Lung microvascular endothelial cell (primary cell): ENCODE results near the gene LRCH1. TPM values are rescaled to one million over a fixed set of nuclear protein-coding genes. Genes with fewer than 3 reads are reported as not detected.
"Not testable (repeated sequence)": the region's sequence is repeated elsewhere in the genome, so short reads cannot be mapped to it uniquely, and the experiment has no call there.

Source experiments
- DNase-seq, 2 donors: peaks; one replicate each; pipeline versions ENCODE4 v3.0.0 to v3.0.0-alpha.2; 2010; ENCODE audit warnings: low read depth in 2 of 2
- total RNA-seq: library from RNA; depleted of rRNA; stranded (reverse); fragments of >200 nt; gene quantifications from 2 replicates; pipeline ENCODE4 v1.2.1, GENCODE V29; 2014

LRCH1 gene, protein sequence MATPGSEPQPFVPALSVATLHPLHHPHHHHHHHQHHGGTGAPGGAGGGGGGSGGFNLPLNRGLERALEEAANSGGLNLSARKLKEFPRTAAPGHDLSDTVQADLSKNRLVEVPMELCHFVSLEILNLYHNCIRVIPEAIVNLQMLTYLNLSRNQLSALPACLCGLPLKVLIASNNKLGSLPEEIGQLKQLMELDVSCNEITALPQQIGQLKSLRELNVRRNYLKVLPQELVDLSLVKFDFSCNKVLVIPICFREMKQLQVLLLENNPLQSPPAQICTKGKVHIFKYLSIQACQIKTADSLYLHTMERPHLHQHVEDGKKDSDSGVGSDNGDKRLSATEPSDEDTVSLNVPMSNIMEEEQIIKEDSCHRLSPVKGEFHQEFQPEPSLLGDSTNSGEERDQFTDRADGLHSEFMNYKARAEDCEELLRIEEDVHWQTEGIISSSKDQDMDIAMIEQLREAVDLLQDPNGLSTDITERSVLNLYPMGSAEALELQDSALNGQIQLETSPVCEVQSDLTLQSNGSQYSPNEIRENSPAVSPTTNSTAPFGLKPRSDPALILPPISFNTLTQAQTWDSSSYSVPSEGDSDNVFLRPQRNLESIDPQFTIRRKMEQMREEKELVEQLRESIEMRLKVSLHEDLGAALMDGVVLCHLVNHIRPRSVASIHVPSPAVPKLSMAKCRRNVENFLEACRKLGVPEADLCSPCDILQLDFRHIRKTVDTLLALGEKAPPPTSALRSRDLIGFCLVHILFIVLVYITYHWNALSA
- total RNA-seq, result 11.5 and 11.8 TPM in 2 replicates

DNA sequence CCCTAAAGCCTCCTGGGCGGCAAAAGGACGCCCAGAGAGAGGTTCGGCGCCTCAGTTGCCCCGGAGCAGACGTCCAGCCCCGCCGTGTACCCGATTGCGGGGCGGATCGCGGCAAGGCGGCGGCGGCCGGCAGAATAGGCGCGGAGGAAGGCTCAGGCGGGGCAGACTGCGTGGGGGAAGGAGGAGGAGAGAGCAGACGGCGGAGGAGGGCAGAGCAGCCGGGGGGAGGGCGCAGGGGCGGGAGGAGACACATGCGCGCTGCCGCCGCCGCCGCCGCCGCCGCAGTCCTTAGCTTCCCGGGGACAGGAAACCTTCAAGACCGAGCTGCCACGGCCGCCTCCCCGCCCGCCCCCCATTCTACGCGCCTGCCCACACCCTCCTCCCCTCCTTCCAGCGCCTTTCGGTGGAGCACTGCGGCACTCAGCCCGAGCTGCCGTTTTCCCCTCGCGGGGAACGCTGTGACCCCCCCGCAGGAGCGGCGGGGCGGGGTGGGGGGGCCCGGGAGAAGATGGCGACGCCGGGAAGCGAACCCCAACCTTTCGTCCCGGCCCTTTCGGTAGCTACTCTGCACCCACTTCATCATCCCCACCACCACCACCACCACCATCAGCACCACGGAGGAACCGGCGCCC lies at the start of gene LRCH1:
TSS of gene LRCH1 (plus strand) at position 282 of the 632 bp plus-strand sequence. CDS start at position 509, 227 bp downstream.
- DNase-seq, result peak; percentile 54 to 94

DNA sequence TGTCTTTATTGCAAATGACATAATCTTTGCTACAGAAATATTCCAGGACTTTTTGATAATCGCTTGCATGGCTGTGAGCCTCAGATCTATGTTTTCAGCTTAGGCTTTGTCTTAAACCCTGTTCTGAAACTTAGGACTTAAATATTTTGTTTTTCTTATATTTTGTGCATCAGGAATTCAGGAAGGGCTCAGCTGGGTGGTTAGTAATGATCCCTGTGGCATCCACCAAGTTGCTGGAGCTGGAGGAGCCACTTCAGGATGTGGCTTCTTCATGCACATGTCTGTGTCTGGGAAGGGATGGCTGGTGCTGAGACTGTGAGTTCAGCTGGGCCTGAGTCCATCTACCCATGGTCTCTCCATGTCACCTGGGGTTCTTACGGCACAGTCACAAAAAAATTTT lies 48.9 kb upstream of the LRCH1 start:
- DNase-seq, result no peak

DNA sequence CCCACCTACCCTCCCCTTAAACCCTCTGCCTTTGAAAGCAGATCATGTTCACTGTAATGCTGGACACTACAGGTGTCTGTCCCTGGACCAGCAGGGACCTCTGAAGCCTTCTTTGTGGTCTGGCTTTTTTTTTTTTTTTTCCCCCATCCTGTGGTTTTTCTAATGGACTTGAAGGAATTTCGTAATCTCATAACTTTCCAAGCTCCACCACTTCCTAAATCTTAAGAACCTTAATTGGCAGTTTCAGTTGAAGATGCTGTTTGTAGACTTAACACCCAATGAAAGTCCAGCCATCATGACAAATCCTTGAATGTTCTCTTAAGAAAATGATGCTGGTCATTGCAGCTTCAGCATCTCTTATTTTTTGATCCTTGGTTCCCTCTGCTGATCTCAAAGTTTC lies 45.0 kb upstream of the LRCH1 start:
- DNase-seq, result no peak

DNA sequence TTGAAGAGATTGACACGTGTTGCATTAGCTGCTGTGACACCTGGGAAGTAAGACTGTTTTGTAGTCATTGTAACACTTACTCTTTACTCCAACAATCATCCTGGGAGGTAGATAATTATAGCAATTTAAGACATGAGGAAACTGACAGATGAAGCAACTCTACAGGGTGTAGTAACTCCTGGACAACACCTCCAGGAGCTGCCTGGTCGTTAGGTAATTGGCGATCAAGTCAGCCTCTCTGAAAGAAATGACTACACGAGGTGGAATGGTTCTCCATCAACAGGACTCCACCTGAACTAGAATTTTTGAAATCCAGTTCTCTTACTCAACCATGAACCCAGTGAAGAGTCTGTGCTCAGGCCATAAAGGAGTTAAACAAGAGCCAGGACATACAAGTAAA lies 43.0 kb upstream of the LRCH1 start:
- DNase-seq, result no peak

DNA sequence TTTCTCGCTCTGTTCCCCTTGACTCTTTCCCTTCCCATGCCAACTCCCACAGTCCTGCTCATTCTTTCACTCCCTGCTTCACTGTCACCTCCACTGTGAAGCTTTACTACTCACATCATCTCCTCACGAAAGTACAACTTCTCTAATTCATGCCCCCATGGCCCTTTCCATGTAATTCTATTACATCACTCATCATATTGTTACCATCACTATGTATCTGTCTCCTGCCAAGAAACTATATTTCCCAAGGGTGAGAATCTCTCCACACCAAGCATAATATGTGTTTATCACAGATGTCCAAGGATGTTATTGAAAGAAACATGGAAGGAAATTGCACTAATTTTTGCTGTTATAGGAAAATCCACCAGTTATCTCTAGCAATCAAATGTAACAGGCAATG lies 37.2 kb upstream of the LRCH1 start:
- no peak for DNase-seq

DNA sequence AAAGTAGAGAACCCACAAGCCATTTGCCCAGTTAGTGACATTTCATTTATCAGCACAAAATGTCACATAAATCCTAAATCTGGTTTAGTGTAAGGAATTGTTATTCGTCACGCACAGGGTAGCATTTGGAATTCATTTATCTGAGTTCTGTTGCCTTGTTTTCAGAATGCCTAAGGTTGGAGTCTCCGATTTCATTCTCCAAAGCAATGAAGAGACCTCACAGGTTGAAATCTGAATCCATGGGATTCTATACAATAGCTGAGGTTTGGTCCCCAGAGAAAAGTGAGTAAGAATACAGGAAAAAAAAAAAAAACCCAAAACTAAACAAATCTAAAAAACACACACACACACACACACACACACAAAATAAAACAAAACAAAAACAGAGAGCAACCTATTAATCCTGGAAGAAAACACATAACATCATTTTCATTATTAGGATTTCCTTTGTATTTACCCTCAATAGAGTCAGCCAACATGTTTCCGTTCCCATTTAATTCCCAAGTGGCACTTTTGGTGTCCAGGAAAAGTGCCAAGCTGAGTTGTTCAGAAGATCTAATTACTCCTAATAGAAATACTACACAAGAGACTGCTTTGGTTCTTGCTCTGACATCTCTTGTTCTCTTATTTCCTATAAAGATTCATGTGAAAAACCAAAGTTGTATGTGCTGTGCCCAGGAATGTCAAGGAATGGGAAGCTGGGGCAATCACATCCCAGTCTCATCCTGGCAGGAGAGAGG lies 36.2 kb upstream of the LRCH1 start:
- DNase-seq, result no peak

DNA sequence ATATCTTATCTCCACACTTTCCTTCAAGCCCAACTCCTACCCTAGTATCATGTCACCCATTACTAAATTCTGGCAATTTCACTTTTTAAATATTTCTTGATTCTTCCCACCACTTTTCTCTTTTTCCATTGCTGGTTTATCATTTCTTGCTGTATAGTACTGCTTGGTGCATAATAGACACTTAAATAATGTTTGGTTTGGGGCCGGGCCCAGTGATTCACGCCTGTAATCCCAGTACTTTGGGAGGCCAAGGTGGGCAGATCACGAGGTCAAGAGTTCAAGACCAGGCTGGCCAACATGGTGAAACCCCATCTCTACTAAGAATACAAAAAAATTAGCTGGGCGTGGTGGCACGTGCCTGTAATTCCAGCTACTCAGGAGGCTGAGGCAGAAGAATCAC lies 35.2 kb upstream of the LRCH1 start:
- DNase-seq, result not testable (repeated sequence)

DNA sequence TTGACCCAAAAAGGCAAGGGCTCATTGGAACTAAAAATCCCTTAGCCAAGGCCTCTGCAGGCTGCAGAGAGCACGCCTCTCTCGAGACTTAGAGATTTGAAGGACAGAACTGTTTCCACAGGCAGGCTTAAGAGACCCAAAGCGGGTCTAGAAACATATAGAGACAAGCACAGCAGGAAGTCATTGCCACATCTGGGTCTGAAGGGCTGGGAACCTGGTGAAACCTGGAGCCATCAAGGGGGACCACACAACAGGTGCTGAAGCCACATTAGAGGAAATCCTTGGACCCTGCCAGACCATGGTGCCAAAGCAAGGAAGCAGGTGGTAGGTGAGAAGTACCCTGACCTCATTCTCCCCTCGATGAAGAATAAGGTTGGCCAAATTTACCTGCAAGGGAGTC lies 33.8 kb upstream of the LRCH1 start:
- DNase-seq, result no peak

DNA sequence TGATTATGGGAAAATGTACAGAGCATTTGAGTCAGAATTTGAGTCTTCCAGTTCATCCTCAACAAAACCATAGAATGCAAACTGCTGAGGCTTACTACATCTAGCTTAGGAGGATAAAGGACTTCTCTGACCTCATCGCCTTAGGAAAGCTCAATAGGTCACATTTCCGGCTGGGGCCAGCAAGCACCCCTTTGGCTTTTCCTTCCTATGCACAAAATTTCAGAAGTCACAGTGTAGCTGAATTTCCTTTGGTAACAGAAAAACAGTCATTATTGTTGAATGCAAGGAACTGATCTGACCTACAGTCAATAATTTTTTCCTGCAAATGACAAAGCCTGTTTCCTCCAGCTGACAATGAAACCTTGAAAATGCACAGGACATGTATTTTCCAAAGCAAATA lies 32.8 kb upstream of the LRCH1 start:
- peak; percentile 70 to 72 for DNase-seq

DNA sequence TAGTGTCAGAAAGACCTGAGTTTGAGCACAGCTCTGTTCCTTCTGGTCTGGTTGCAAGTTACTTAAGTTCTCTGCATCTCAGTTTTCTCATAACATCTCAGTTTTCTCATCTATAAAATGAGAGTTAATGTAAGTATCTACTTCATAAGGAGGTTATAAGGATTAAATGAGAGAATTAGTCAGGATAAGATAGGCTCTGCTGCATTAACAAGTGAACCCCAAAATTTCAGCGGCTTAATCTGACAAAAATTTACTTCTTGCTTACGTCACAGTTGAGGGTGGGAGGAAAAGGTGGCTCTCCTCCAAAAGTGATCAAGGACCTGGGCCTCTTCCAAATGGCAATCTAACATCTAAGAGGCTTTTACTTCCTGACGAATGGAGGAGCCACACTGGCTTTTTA lies 31.5 kb upstream of the LRCH1 start:
- DNase-seq, result no peak

DNA sequence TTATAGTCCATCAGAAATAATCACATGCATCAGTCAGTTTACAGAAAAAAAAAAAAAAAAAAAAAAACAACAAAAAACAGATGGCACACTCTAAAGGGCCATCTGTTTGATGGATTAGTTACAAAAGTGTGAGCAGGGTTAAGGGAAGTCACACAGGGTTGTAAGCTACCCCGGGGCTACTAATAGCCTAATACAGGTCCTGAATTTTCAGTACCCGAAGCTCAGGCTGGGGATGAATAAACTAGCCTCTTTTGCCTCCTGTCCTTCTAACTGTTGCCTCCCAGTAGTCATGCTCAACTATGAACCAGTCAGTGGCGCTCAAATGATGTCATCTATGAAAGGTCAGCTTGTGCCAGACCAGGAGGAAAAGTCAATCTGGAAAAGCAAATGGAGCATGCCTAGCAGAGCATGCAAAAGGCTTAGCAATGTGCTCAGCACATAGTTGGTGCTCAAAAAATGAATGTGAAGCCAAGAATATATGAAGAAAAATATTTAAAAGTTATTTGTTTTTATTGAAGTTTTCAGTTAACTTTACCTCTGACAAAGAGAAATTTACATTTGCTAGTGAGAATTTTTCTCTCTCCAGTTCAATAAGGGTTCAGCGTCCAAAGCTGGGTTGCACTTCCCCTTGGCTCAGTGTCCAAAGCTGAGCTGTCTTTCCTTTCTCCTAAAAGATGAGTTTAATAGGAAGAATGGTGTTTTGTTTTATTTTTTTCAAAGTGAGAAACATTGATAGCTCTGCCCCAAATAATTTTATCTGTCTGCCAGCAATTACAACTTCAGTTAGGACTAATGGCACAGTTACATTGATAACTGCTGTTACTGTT lies 30.8 kb upstream of the LRCH1 start:
- peak in 1 of 2 donors; percentile 80 for DNase-seq

DNA sequence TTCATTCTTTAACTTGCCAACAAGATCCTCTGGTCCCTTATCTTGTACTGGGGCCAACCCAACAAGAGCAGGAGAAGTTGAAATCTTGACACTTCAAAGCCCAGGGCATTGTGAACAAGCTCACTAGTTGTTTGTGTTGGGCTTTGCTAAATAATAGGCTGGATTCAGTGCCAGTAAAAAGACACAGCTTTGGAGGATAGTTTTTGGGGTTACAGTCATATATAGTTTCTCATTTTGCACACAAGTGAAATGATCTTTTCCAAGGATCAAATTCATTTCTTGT lies 30.3 kb upstream of the LRCH1 start:
- DNase-seq, result no peak

DNA sequence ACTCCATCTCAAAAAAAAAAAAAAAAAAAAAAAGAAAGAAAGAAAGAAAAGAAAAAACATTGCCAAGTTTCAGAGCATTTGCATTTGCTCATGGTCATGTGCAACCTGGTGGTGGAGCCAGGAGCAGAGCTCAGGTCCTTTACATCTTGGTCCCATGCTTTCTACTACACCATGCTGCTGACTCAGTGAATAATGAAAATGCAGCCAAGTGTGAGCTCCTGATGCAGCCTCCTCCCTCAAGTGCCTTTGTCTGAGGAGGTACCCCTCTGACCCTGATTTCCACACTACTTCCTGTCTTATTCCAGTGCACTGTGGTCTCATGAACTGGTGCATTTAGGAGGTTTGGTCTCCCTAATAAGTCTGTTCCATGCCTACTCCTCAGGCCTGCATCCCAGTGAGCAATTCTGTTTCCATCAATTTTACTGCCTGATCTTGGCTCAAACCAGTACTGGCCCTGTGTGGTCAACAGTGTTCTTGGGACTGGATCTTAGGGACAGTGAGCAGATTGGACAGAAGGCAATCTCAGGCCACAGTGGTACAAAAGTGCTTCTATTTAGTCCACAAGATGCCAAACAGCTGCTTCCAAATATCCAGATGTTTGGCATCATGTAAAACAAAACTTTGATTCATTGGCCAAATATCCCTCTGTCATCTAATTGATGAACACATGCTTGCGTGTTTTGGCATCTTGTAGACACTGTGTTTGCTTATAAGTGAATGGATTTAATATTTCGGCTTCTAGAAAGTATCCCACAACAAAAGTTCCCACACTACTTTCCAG lies 28.8 kb upstream of the LRCH1 start:
- peak in 1 of 2 donors; percentile 14 for DNase-seq

DNA sequence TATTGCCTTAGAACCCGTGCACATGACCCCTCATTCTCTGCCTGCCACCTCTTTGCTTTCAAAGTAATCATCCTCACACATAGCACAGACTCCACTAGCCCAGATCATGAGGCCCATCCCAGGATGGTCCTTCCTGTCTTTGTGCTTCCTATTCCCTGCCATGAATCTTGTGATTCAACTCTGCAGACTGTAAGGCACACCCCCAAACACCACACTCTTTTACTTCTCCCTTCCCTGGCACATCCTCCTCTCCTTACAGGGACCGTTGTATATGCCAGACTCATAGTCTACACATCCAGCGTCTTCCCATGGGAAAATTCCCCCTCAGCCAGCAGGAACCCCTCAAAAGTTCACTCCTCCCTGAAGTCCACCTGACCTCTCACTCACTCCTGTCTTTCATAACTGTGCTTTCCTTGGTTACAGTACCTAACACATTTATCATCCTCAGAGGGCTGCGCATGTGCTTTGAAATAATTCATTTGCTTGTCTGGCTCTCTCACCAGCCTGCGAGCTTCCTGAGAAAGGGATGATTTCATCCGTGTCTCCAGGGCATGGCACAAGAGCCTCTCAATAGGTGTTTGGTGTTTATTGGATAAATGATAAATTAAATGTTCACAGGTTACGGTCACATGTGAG lies 26.8 kb upstream of the LRCH1 start:
- DNase-seq, result no peak

DNA sequence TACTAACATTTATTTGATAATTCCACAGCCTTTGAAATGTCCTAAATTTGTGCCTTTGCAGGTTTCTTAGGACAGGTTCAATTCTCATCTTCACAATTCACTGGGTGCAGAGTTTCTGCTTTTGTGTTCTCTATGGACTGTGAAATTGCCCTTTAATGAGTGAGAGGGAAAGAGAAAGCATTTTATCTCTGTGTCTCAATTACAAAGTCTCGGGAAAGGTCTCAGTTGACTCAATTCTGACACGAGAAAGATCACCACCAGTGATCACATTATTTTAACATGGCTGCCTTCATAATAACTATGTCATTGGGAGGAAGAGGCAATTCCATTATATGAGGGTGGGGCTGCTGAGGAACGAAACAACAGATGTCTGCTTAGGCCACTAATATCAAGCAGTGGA lies 26.2 kb upstream of the LRCH1 start:
- no peak for DNase-seq

DNA sequence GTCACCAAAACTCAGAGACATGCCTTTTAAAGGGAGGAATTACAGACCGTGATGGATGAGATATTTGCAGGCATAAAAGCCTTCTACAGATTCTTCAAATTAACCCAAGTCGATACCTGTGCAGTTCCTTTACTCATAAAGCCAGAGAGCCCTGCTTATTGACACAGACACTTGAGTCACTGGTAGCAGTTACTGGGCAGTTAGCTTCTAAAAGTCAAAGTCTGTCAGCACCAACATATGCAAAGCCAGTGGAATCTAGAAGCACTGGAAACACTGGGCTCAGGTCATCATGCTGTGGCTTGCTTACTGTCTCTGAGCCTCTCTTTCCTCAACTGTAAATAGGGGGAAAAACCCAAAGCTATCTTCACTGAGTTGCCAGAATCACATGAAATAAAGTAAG lies 25.7 kb upstream of the LRCH1 start:
- no peak for DNase-seq

DNA sequence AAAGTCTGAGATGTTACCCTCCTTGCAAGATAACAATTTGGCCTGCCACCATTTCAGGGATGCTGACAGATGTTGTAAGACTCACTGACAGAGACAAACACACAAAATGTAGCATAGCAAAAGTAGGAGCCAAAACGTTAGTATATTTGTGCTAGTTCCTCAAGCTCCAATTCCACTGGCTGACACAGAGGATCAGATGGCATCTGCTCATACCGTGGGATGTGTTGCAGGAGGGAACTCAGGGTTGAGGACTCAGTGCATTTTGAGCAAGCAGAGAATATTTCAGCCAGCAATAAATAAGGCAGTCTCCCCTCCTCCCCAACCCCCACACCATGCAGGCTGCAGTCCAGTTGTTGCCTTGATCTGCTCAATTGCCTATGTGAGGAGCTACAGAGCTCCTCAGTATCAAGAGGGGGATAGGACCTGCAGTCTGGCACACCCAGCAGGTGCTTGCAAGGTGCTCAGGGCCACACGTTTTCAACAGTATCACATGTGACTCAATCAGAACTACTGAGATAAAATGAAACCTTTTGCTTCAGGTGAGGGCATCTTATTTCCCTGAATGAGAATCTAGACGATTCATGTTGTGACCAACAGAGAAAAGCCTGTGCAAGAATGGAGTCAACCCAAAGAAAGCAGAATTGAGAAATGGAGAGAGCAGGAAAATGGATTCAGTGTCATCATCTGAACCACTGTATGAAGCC lies 23.6 kb upstream of the LRCH1 start:
- DNase-seq, result no peak

DNA sequence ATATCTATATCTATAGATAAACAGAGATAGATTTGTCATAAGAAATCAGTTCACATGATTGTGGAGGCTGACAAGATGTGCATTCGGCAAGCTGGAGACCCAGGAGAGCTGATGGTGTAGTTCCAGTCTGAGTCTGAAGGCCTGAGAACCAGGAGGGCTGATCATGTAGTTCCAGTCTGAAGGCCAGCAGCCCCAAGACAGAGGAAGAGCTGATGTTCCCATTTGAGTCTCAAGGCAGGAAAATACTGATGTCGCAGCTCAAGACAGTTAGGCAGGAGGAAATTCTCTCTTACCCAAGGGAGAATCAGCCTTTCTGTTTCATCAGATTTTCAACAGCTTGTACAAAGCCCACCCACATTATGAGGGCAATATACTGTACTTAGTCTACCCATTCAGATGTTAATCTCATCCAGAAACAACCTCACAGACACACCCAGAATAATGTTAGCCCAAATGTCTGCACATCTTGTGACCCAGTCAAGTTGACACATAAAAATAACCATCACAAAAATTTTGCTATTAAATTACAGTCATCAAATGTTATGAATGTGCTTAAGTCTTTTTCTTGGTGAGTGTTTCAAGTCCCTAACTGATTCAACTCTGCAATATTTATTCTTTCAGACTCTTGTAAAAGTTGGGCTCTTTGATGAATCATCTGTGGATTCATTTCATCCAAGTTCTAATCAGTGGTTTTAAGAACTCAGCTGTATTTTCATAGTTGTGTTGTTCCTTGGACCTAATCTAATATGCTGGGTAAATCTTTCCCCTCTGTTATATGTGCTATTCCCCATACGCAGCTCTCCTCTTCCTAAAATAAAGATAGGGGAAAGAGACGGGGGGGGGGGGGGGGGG lies 22.7 kb upstream of the LRCH1 start:
- DNase-seq, result no peak
